GM21529 (cell line): ENCODE results near the gene CRYAB.

Experiments used
- ATAC-seq: cut with Tn5 transposase; IDR thresholded peaks from one replicate; pipeline ENCODE4 v1.9.1; 2021; ENCODE audit not compliant: unreplicated experiment

The CRYAB gene, protein sequence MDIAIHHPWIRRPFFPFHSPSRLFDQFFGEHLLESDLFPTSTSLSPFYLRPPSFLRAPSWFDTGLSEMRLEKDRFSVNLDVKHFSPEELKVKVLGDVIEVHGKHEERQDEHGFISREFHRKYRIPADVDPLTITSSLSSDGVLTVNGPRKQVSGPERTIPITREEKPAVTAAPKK

DNA sequence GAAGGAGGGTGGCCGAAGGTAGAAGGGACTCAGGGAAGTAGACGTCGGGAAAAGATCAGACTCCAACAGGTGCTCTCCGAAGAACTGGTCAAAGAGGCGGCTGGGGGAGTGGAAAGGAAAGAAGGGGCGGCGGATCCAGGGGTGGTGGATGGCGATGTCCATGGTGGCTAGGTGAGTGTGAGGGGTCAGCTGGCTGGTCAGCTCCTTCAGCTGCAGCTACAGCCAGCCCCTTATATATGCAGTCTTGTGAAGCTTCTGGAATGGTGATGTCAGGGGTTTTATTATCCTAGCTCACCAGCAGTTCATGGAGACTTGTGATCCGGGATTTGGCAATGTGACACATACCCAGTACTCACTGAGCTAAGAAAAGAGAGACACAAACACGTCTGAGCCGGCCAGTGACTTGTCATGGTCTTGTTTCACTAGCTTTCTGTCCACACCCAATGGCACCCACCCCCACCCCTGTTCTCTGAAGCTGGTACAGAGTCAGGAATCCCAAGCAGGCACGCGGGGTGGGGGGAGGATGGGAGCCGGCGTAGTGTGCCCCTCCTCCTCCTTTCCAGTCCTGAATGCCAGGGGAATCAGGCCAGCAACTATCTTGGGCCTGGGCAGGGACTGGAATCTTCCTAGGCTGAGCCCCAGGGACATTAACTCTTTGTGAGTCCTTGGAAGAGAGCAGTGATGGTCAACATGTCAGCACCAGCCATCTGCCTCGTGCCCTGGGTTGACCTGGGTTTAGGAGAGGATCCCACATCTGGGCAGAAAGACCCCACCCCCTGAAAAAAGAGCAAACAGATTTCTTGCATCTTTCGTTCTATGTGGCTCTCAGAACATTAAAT lies at the start of gene CRYAB:
CRYAB (minus strand) TSS at position 208 of the 839 bp plus-strand sequence; CDS start at position 162, 46 bp downstream.
- ATAC-seq, result no peak

DNA sequence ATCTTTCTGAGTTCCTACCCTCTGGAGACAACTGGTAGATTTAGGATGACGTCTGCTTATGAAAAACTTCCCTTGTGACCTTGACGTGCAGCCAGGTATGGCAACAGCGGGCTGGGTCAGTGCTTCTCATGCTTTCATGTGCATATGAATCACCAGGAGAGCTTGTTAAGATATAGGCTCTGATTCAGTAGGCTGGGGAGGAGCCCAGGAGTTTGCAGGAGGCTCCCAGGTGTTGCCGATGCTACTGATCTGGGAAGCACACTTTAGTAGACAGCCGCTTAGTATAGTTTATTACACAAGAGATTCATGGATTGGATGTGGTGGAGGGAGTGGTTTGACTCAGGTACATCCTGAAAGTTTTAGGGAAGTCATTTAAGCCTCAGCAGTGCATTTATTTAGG lies 49.3 kb upstream of the CRYAB start:
- no peak for ATAC-seq

DNA sequence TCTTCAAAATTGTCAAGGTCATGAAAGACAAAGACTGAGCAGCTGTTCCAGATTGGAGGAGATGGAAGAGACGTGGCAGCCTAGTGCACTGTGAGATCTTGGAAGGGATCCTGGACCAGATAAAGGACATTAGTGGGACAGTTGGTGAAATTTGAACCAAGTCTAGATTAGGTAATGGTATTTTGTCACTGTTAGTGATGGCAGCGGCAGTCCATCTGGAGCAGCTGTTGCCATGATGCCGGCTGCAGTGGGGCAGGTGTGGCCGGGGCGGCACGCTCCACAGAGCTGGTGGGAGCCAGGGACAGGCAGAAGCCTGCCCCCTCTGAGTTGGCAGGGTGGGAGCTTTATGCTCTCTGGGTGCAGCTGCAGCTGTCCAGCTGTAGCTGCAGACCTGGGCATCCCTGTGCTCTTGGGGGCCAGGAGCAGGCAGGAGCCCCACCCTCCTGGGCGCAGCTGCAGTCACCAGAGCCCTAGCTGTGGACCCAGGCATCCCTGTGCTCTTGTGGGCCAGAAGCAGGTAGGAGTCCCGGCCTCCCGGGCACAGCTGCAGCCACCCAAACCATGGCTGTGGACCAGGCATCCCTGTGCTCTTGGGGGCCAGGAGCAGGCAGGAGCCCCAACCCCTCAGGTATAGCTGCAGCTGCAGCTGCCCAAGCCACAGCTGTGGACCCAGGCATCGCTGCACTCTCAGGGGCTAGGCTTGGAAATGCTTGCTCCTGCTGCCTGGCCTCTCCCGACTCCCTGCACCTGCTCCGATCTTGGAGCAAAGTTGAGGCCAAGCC lies 46.3 kb upstream of the CRYAB start:
- no peak for ATAC-seq

DNA sequence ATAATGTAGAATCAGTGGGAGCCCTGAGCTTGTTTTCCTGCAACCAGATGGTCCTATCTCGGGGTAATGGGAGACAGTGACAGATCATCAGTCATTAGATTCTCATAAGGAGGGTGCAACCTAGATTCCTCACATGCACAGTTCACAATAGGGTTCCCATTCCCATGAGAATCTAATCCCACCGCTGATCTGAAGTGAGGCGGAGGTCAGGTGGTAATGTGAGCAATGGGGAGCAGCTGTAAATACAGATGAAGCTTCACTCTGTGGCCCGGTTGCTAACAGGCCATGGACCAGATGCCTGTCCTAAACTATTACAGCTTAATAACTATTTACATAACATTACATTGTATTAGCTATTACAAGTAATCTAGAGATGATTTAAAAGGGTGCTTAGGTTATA lies 42.6 kb upstream of the CRYAB start:
- no peak for ATAC-seq

DNA sequence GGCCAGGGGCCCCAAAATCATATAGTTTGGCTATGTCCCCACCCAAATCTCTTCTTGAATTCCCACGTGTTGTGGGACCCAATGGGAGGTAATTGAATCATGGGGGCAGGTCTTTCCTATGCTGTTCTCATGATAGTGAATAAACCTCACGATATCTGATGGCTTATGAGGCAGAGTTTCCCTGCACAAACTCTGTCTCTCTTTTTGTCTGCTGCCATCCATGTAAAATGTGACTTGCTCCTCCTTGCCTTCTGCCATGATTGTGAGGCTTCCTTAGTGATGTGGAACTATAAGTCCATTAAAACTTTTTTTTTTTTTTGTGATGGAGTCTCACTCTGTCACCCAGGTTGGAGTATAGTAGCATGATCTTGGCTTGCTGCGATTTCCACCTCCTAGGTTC lies 40.0 kb upstream of the CRYAB start:
- ATAC-seq, result no peak

DNA sequence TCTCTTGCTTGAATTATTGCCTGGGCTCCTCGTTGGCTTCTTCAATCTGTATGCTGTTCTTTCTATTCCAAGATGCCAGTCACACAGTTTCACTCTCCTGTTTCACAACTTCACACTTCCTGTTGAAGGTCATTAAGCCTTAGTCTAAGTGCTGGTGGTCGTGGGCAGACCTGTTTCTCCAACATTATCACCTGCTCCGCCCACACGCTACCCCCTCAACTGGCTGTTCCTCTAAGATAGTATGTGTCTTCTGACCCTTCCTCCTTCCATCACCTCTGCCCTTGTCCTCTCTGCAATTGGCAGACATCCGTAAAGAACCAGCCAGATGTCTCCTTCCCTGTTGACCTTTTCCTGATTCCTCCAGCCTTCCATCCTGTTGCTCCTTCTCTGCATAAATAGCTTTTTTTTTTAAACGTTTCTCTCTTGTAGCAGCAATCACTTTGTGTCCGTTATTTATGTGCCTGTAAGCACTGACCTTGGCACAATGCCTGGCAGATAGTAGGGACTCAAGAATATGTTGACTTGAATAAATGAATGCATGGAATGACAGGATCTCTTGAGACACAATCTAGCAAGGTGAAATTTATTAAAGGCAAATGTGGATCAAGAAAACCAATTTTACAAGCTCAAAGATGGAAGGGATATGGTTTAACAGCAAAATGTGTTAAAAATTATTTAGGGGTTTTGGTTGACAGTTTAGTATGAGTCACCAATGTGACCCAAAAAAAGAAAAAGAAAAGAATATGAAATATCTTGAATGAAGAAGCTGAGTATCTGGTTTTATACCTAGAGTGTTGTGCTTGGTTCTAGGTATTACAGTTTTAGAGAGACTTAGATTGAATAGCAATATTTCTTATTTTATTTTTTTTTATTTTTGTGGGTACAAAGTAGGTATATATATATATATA lies 38.2 kb upstream of the CRYAB start:
- ATAC-seq, result no peak

DNA sequence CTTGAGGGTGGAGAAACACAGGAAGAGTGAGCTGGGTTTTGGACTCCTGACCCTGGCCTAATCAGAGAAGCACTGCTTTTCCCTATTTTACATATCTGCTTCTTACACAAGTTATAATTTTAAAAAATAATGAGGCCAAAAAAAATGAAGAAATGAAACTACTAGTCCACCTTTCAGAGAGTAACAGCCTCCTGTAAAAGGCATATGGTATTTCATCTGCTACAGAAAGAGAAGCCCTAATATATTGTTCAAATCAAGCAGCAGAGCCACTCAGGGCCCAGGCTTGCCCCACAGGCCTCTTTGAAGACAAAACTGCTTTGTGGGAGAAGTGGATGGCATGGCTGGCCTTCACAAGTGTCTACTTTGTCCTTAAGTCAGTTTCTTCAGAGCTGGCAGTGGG lies 35.6 kb upstream of the CRYAB start:
- ATAC-seq, result peak; percentile 79

DNA sequence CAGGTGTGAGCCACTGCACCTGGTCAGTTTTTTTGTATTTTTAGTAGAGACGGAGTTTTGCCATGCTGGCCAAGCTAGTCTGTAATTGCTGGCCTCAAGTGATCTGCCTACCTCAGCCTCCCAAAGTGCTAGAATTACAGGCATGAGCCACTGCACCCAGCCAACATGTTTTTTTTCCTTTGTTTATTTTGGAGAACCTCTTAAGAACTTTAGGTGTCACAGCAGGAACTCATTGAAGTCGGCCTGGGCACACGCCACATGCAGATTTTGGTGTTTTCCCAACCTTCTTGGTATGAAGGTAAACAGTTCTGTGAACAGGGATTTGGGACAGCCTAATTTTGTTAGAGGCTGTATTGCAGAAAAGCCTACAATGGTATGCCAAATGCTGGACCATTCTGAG lies 34.9 kb upstream of the CRYAB start:
- no peak for ATAC-seq

DNA sequence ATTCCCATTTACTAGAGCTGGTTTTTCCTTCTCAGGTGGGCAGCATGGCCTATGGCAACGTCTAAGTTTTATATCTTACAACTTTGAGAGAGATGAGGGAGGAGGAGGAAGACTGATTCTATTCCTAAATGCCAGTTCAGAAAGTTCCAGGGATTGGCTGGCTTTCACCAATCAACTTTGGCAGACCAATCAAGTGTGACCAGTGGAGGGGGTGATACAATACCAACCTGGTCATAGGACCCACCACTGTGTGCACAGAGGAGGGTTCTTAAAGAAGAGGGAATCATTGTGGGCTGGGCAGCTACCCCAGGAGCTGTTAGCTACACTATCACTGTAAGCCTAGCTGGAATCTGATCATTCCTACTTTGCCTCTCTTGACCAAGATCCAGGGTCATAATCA lies 33.6 kb upstream of the CRYAB start:
- ATAC-seq, result no peak

DNA sequence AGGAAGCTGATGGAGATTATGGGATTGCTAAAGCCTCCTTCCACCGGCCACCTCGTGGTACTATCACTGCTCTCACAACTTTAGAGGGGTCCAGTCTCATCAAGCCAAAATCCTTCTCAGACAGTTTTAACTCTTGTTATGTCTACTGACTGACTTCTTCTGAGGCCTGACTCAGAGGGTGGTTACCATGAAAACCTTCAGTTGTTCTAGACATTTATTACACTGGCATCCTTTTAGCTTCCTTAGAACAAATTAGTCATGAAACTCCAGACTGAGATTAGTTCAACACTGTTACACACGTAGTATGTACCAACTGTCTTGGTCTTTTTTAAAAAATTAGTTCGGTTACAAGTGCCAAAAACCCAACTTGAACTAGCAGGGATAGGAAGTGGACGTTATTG lies 33.1 kb upstream of the CRYAB start:
- ATAC-seq, result no peak

DNA sequence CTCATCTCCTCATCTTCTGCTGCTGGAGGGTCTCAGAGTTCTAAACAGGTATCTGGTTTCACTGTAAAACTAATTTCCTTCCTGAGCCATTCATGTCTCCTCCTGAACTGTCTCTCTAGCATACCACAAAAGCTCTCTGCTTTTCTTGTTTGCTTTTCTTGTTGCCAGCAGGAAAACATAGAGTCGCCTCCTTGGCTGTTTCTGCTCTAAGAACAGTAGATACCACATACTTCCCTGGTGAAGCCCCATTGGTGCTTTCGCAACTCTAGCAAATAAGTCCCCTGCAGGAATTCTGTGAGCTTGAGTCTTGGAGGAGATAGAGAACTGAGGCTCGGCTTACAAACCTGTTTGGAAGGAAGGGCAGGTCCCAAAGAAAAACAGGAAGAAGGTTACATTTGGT lies 32.6 kb upstream of the CRYAB start:
- no peak for ATAC-seq

DNA sequence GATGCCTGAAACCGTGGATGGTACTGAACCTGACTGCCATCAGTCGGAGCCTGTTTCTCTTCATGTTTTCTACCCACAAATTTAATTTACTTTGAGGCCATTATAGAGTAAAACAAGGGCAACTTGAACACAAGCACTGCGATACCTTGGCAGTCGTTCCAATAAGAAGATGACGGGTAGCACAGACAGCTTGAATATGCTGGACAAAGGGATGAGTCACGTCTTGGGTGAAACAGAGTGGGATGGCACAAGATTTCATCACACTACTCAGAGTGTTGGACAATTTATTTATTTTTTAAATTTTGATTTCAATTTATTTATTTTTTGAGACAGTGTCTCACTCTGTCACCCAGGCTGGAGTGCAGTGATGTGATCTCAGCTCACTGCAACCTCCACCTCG lies 31.3 kb upstream of the CRYAB start:
- ATAC-seq, result no peak

DNA sequence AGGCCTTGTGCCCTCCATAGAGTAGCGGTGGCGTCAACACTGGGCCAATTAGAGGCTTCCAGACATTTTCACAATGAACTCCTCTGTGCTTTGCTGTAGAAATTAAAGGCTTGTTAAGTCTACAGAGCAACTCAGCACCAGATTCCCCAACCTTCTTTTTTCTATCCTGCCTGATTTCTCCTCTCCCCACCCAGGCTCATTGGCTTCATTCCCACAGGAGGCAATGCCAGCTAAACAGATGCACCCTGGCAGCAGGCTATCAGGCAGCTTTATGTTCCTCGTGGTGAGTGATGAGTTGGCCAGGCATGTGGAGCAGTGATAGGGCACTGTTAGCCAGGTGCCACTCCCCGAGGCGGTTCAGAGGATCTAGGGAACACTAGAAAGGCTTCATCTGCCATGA lies 30.4 kb upstream of the CRYAB start:
- ATAC-seq, result no peak

DNA sequence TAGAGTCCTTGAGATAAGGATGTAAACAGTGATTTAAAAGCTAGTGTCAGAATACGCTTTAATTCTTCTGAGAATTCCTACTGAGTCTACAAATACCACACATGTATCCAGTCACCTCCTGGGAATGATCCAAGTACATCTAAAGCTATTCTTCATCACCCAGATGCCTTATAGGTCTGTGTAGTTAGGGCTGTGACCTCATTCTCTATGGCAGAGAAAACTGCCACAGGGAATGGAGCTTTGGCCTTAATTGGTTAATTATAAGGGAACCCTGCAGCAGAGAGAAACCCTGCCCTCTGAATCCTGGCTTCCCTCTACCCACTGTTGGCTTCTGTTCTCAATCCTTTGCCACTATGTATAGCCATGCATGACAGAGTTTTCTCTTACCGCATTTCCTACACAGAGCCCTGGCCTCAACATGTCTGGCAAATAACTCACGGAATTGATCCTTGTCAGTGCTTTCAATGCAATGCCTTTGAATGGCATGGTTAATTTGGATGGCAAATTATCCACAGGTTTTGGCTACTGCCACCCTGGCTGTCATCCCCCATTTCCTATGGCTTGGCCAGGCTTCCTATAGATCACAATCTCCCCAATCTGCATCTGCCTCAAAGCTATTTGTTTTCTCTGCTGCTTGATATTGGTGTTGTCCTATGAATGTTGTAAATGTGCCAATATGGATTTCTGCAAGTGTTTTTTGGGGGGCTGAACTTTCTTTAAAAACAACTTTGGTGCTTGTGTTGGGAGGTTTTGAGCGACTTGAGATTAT lies 28.4 kb upstream of the CRYAB start:
- ATAC-seq, result no peak

DNA sequence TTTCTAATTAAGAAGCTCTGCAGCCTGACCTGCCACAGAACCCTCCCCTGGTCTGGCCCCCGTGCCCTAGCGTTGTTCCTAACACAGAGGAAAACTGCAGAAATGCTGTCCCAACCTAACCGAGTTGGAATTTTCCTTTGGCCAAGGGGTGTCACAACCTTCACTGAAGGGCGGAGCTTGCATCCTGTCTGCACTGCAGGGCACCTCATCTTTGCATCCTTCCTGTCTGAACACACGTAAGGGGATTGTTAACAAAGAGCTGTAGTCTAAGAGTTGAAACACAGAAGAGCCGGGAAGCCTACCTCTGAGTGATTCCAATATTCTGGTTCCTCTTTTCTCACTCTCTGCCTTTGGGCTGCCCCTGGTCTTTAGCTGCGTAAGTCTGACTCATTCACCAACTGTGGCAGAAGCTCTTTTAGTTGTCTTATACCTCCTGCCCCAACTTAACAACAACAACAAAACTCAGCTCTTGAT lies 27.2 kb upstream of the CRYAB start:
- ATAC-seq, result peak; percentile 89

DNA sequence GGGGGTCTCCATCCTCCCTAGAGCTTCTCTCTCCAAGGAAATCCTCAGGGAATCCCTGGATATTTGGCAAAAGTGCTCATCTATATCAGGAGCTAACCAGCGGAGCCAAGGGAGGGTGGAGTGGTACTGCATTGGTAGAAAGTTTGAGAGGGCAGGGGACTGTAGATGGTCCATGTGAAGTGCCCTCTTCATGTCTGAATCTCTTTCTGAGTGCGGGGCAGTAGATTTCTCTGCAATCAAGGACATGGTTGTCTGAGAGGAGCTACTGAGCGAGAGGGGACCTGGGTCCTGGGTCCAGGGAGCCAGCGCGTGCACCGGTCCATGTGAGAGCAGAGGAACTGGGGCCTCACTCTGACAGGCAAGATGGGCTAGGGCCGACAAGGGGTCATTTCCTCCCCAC lies 26.3 kb upstream of the CRYAB start:
- ATAC-seq, result no peak

DNA sequence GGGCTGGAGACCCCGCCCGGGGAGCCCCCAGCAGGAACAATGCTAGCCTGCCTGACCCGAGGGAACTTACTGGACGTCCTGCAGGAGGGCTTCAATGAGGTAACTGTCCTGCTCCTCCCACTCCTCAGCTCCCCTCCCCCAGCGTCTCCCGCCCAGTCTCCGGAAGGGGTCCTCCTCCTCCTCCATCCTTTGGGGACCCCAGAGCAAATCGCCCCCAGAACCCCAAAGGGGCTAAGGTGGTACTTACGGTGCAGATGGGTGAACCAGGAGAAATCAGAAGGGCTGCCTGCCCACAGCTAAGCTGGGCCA lies 25.8 kb upstream of the CRYAB start:
- no peak for ATAC-seq

DNA sequence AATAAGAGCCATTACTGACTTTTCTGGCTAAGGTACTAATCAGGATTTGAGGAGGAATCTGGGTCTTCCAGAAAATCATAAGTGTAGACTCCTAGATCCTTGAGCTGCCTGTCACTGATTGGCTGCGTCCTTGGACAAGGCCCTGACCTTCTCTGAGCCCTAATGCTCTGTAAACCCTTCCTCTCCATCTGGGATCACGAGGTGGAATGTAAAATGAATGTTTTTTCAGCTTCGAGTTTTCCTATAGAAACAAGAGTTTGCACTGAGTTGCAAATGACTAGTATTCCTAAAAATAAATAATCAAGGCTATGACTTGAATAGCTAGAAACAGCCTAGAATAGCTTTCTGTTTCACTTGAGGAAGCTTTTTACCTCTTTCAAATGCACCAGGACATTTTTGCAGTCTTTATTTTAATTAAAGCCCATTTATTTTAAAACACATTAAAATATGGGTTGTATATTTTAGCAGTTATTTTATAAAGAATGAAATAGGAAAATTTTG lies 24.5 kb upstream of the CRYAB start:
- no peak for ATAC-seq

DNA sequence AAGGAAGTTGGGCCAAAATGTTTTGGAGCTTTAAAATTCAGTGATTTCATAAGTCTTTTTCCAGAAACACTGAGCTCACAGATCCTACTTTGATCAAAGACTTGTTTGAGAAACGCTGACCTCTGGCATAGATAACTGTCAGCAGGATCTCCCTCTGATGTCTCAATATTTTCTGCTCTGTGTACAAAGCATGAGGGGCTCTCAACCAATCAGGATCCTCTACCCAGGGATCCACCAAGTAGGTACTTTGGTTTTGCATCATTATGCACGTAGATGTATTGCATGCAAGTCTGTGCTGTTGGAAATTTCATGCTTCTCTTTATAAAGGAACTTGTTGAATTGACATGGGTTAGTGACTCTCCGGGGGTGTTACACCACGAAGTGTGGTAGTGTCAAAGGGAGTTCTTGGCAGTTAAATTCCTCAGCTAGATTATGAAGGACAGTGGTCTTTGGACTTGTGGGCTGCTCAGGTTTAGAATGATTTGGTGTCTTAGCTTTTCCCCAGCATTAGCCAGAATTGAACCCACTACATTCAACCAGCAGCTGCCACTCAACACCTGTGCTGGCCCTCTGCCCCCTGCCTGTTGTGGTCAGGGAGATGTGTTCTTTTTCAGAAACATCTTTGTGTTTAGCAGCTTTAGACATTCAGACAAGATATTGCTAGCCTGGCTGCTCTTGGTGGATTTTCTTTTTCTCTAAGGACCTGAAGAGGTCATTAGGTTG lies 23.9 kb upstream of the CRYAB start:
- ATAC-seq, result no peak
